ENCODE results near the gene ATP1A4. TPM values are rescaled to one million over a fixed set of nuclear protein-coding genes. Genes with fewer than 3 reads are reported as not detected.
A peak's percentile ranks its signal among the peaks of the same experiment; 100 is the strongest.

The ATP1A4 gene
- total RNA-seq, 1 experiment from 2014 or later, result not detected

GRCh38 chr1:160161965-160162705 is 10.7 kb downstream of the ATP1A4 start:
- POLR2A ChIA-PET, result no interaction called here
- intact Hi-C loops (cut with micrococcal nuclease; ENCODE audit: unreplicated experiment), result no loop called here

GRCh38 chr1:160162931-160163330 is 11.5 kb downstream of the ATP1A4 start:
- TF ChIP-seq TCF7L2 (IDR thresholded peaks at IDR 0.05; ENCODE audit: low read depth, low read length) (no peak), SIN3A (IDR thresholded peaks at IDR 0.05; ENCODE audit: borderline replicate concordance, insufficient read depth, low read depth, low read length) (no peak), CTCF (IDR thresholded peaks at IDR 0.05) (no peak), POLR2AphosphoS5 (IDR thresholded peaks at IDR 0.05; ENCODE audit: low read depth, low read length) (no peak), REST (IDR thresholded peaks at IDR 0.05; ENCODE audit: insufficient read depth in 1 of 2, low read depth in 2 of 2, low read length in 1 of 2) (no peak)
- Histone ChIP-seq H3K9me3 (ENCODE audit: control insufficient read depth, insufficient read depth, low read depth, low read length) (no peaks in the 10 kb centered on the region), H3K4me3 (ENCODE audit: low read depth in 2 of 2, low read length in 2 of 2) (no peak overlapping the region), H3K27me3 (ENCODE audit: control insufficient read depth, insufficient read depth, low read length) (peaks cover 15% of the 10 kb centered on the region), H3K36me3 (ENCODE audit: control insufficient read depth, insufficient read depth, low read length) (no peaks in the 10 kb centered on the region), H3K27ac (ENCODE audit: low read length) (no peak overlapping the region), H3K4me1 (ENCODE audit: control insufficient read depth, insufficient read depth, low read length) (no peaks in the 10 kb centered on the region)
- ChIA-PET CTCF (no interaction called here), POLR2A (no interaction called here)
- no peak for DNase-seq (ENCODE audit: low read depth, low spot score)
- ATAC-seq, result no peak
- in situ Hi-C loops (cut with HindIII; ENCODE audit: low pct_unique_long_range_greater_than_20kb, low sequenced_read_pairs) (no loop called here), intact Hi-C loops (cut with micrococcal nuclease; ENCODE audit: unreplicated experiment) (no loop called here)
- no TSS peak for BruUV-seq (replicated peaks)

More at GRCh38 chr1:160161965-160162705, 10.7 kb downstream of the ATP1A4 start:
- in situ Hi-C loops (cut with HindIII; ENCODE audit: low pct_unique_long_range_greater_than_20kb, low sequenced_read_pairs), result no loop called here
- CTCF ChIA-PET, result no interaction called here
- DNase-seq (ENCODE audit: low read depth, low spot score) (no peak), ATAC-seq (peak; percentile 69; the same call in 1 of the 2 replicates)
- Histone ChIP-seq H3K4me1 (ENCODE audit: control insufficient read depth, insufficient read depth, low read length) (no peaks in the 10 kb centered on the region), H3K9me3 (ENCODE audit: control insufficient read depth, insufficient read depth, low read depth, low read length) (no peaks in the 10 kb centered on the region), H3K27me3 (ENCODE audit: control insufficient read depth, insufficient read depth, low read length) (peaks cover 11% of the 10 kb centered on the region), H3K36me3 (ENCODE audit: control insufficient read depth, insufficient read depth, low read length) (no peaks in the 10 kb centered on the region), H3K4me3 (ENCODE audit: low read depth in 2 of 2, low read length in 2 of 2) (no peak overlapping the region), H3K27ac (ENCODE audit: low read length) (no peak overlapping the region)
- BruUV-seq (replicated peaks), result no TSS peak
- TF ChIP-seq CTCF (IDR thresholded peaks at IDR 0.05) (peak; percentile 43), SIN3A (IDR thresholded peaks at IDR 0.05; ENCODE audit: borderline replicate concordance, insufficient read depth, low read depth, low read length) (no peak)

Measured in Panc1 (cell line).